OCI-LY1 (cell line): ENCODE data around the gene ZBTB32.
A peak's percentile ranks its signal among the peaks of the same experiment; 100 is the strongest.

Source experiments
- H2AFZ ChIP-seq: fragments of 200-600 bp; sonication (generic), shearing (Covaris generic); 2 replicates; pipeline ENCODE4 v1.6.0; 2014; ENCODE audit warnings: antibody characterized with exemption, mild to moderate bottlenecking, low read length
- H3F3A ChIP-seq: fragments of 200-600 bp; sonication (generic), shearing (Covaris generic); 2 replicates; pipeline ENCODE4 v1.6.0; 2014; ENCODE audit warnings: mild to moderate bottlenecking, antibody characterized with exemption, low read length, moderate library complexity; ENCODE audit not compliant: insufficient read depth
- H3K27ac ChIP-seq: fragments of 200-600 bp; sonication (generic); 2 replicates; pipeline ENCODE4 v1.5.1; 2014; ENCODE audit warnings: low read length, mixed run types, mild to moderate bottlenecking, low read depth; ENCODE audit not compliant: poor library complexity, severe bottlenecking
- H3K27me3 ChIP-seq: fragments of 200-600 bp; sonication (generic); 2 replicates; pipeline ENCODE4 v1.6.0; 2014; ENCODE audit warnings: antibody characterized with exemption, mild to moderate bottlenecking, low read length, moderate library complexity; ENCODE audit not compliant: insufficient read depth
- H3K36me3 ChIP-seq: fragments of 200-600 bp; sonication (generic); 2 replicates; pipeline ENCODE4 v1.6.1; 2014; ENCODE audit warnings: mild to moderate bottlenecking, antibody characterized with exemption, low read length, moderate library complexity, mixed read lengths; ENCODE audit not compliant: insufficient read depth
- H3K4me1 ChIP-seq: fragments of 200-600 bp; sonication (generic); 2 replicates; pipeline ENCODE4 v1.5.1; 2014; ENCODE audit warnings: mild to moderate bottlenecking, low read length, moderate library complexity; ENCODE audit not compliant: insufficient read depth, severe bottlenecking
- H3K4me2 ChIP-seq: fragments of 200-600 bp; sonication (generic), shearing (Covaris generic); 2 replicates; pipeline ENCODE4 v1.6.1; 2014; ENCODE audit warnings: low read length
- H3K4me3 ChIP-seq: fragments of 200-600 bp; sonication (generic); 2 replicates; pipeline ENCODE4 v1.5.1; 2014; ENCODE audit warnings: low read length, low read depth, mild to moderate bottlenecking, mixed read lengths; ENCODE audit not compliant: poor library complexity, severe bottlenecking
- H3K79me2 ChIP-seq: fragments of 200-600 bp; shearing (Covaris generic); 2 replicates; pipeline ENCODE4 v1.6.1; 2016; ENCODE audit warnings: mixed run types, low read length, mixed read lengths; ENCODE audit not compliant: insufficient read depth
- H3K9ac ChIP-seq: fragments of 200-600 bp; sonication (generic), shearing (Covaris generic); 2 replicates; pipeline ENCODE4 v1.6.1; 2014; ENCODE audit warnings: mild to moderate bottlenecking, low read length, mixed read lengths
- H3K9me2 ChIP-seq: fragments of 200-600 bp; sonication (generic), shearing (Covaris generic); 2 replicates; pipeline ENCODE4 v1.6.1; 2014; ENCODE audit warnings: low read depth, mild to moderate bottlenecking, low read length, mixed read lengths
- H3K9me3 ChIP-seq: fragments of 200-600 bp; shearing (Covaris generic); 2 replicates; pipeline ENCODE4 v1.6.1; 2014; ENCODE audit warnings: low read length, mixed read lengths
- H4K20me1 ChIP-seq: fragments of 200-600 bp; sonication (generic), shearing (Covaris generic); 2 replicates; pipeline ENCODE4 v1.6.0; 2016; ENCODE audit warnings: mild to moderate bottlenecking, low read length; ENCODE audit not compliant: insufficient read depth
- EZH2 ChIP-seq: fragments of 200-600 bp; sonication (generic), shearing (Covaris generic); IDR thresholded peaks from 2 replicates; pipeline ENCODE4 v1.8.0; 2017; ENCODE audit warnings: borderline replicate concordance, mixed run types, mild to moderate bottlenecking, antibody characterized with exemption, low read length, moderate library complexity, mixed read lengths
- TF ChIP-seq, protein P1 (sequence below): fragments of 200-600 bp; sonication (generic), shearing (Covaris generic); IDR thresholded peaks from 2 replicates; pipeline ENCODE4 v1.5.1; 2017; ENCODE audit warnings: mild to moderate bottlenecking, antibody characterized with exemption, low read length, moderate library complexity, mixed read lengths

Gene ZBTB32

DNA sequence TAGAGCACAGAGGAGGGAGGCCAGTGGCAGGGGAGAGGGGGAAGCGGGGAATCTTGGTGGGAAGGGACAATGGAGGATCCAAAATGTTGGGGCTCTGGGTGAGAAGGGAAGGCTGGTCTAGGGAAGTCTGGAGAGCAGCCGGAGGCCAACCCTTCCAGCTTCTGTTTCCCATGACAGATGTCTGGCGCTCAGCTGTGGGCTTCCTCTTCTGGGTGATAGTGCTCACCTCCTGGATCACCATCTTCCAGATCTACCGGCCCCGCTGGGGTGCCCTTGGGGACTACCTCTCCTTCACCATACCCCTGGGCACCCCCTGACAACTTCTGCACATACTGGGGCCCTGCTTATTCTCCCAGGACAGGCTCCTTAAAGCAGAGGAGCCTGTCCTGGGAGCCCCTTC is 42.2 kb downstream of the ZBTB32 start:
- Histone ChIP-seq H3K36me3 (no peaks in the 10 kb centered on the region), H3K9me2 (no peaks in the 10 kb centered on the region), H3K4me2 (peak overlapping the region; percentile 87), H3F3A (no peaks in the 10 kb centered on the region), H3K9me3 (no peaks in the 10 kb centered on the region), H4K20me1 (no peaks in the 10 kb centered on the region), H3K27me3 (no peaks in the 10 kb centered on the region), H3K9ac (peak overlapping the region; percentile 90; the same call in 1 of the 2 replicates), H3K4me1 (peaks cover 59% of the 10 kb centered on the region), H3K4me3 (peak overlapping the region; percentile 91), H3K79me2 (no peaks in the 10 kb centered on the region), H2AFZ (no peak overlapping the region), H3K27ac (no peak overlapping the region)
- TF ChIP-seq EZH2, result no peak
- TF ChIP-seq, protein P1, sequence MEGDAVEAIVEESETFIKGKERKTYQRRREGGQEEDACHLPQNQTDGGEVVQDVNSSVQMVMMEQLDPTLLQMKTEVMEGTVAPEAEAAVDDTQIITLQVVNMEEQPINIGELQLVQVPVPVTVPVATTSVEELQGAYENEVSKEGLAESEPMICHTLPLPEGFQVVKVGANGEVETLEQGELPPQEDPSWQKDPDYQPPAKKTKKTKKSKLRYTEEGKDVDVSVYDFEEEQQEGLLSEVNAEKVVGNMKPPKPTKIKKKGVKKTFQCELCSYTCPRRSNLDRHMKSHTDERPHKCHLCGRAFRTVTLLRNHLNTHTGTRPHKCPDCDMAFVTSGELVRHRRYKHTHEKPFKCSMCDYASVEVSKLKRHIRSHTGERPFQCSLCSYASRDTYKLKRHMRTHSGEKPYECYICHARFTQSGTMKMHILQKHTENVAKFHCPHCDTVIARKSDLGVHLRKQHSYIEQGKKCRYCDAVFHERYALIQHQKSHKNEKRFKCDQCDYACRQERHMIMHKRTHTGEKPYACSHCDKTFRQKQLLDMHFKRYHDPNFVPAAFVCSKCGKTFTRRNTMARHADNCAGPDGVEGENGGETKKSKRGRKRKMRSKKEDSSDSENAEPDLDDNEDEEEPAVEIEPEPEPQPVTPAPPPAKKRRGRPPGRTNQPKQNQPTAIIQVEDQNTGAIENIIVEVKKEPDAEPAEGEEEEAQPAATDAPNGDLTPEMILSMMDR, result no peak

DNA sequence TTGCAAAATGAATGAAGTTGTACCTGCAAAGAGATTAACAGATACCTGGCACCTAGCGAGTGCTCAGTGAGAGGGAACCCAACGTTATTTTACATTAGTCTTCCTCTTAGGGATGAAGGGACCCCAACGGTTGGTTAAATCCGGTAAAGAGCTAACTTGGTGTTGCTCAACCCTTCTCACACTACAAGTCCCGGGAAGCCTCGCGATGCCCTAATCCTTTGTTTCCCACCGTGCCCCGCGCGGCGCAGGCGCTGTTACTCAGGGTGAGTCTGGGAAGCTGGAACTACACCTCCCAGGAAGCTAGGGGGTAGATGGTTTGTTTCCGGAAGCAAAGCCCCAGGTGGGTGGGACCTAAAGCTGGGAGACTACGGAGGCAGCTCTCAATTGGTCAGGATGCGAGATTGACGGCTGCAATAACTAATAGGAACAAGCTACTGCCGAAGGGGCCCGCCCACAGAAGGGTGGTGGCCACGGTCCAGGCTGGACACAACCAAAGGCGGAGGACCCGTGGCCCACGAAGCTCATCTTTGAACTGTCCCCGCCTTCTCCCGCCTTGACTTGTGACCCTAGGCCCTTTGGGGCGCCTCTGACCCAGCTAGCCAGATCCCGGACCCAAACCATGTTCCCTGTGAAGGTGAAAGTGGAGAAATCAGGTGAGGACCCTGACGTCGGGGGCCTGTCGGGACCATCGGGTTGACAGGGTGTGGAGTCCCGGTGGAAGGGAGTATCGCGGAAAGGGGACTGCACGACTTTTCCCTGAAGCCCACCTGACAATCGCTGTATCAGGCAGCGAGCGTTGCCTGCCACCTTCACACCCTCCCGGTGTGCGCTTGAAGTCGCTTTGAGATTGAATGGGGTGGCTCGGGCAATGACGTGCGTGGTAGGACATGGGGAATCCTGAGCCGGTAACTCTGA is 44.0 kb downstream of the ZBTB32 start, which contains the start of gene LIN37:
Gene LIN37 (plus strand): TSS at position 471 of the 915 bp plus-strand sequence. CDS start 149 bp downstream, at position 620.
- H4K20me1 ChIP-seq, result no peaks in the 10 kb centered on the region
- H3K4me2 ChIP-seq, result peak within 1 kb of the TSS; percentile 85
- H3K9ac ChIP-seq, result peak within 1 kb of the TSS; percentile 78
- TF ChIP-seq, protein P1, result no peak
- TF ChIP-seq EZH2, result no peak
- H3K9me3 ChIP-seq, result no peaks in the 10 kb centered on the region
- H3K79me2 ChIP-seq, result no peaks in the 10 kb centered on the region
- H3K4me3 ChIP-seq, result peak within 1 kb of the TSS; percentile 86
- H3K27ac ChIP-seq, result peak within 1 kb of the TSS; percentile 22
- H3K27me3 ChIP-seq, result no peaks in the 10 kb centered on the region
- H3K9me2 ChIP-seq, result no peaks in the 10 kb centered on the region
- peaks cover 41% of the 10 kb centered on the region for H3K4me1 ChIP-seq
- H3K36me3 ChIP-seq, result 0 out of 2 replicates have a peak, but pooled peaks cover 3% of the 10 kb centered on the region
- H3F3A ChIP-seq, result no peaks in the 10 kb centered on the region
- no peak within 1 kb of the TSS for H2AFZ ChIP-seq

DNA sequence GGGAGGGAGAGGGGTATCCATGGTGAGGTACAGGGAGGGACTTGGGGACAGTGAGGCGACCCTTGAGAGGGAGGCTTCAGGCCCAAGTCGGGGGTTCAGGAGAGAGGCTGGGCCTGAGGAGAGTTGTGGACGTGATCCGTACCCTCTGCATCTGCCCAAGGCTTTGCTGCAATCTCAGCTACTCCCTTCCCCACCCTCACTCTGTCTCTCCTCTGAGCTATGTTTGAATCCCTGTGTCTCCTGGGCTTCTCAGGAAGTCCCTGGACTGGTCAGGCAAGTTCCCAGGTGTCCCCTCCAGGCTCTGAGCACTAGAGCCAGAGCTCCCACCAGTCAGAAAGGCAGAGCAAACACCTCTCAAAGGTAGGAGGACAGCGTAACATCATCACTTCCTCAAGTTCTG is 45.8 kb downstream of the ZBTB32 start:
- Histone ChIP-seq H3K36me3 (0 out of 2 replicates have a peak, but pooled peaks cover 3% of the 10 kb centered on the region), H3K4me1 (peaks cover 29% of the 10 kb centered on the region), H3K4me2 (no peak overlapping the region), H3K9me3 (no peaks in the 10 kb centered on the region), H3K9me2 (no peaks in the 10 kb centered on the region), H3K27me3 (no peaks in the 10 kb centered on the region), H3K27ac (no peak overlapping the region), H4K20me1 (no peaks in the 10 kb centered on the region), H3K4me3 (no peak overlapping the region), H3F3A (no peaks in the 10 kb centered on the region), H2AFZ (no peak overlapping the region), H3K9ac (no peak overlapping the region), H3K79me2 (no peaks in the 10 kb centered on the region)
- TF ChIP-seq, protein P1, result no peak
- no peak for TF ChIP-seq EZH2
